ENCODE results near the gene NTRK3. TPM values are rescaled to one million over a fixed set of nuclear protein-coding genes. Genes with fewer than 3 reads are reported as not detected.

NTRK3 gene
- total and polyA plus RNA-seq, 2 of the 8 experiments (the other 6 are each of a cell fraction or from before 2014, with no cell fraction given): 4.5 to 6.8 TPM

- H3K79me1 ChIP-seq (ENCODE audit: low read depth, low read length): no peaks in the 10 kb centered on the region
- H3K14ac ChIP-seq (ENCODE audit: insufficient read length): no peak overlapping the region
- ChIA-PET CTCF (ENCODE audit: partially characterized antibody) (interaction anchor here (0.8 to 1.3 kb wide), 5 partner anchors 9 to 299 kb away, joined by 3 read pairs; no protein-coding TSS in a partner anchor), POLR2A (ENCODE audit: partially characterized antibody) (no interaction called here)
- H3K27me3 ChIP-seq (replicated peaks in 1 of 4; ENCODE audit: control insufficient read depth in 3 of 4, extremely low read depth in 1 of 4, insufficient read depth in 3 of 4, low read length in 3 of 4): no peaks in the 10 kb centered on the region
- H3K27ac ChIP-seq (ENCODE audit: low read depth, low read length): no peak overlapping the region
- H3K4ac ChIP-seq (replicated peaks; ENCODE audit: insufficient read length, low read depth, low read length): no peak overlapping the region
- H2BK20ac ChIP-seq (ENCODE audit: low read length): no peak overlapping the region
- no peaks in the 10 kb centered on the region for H3K36me3 ChIP-seq (ENCODE audit: control insufficient read depth in 2 of 4, insufficient read depth in 4 of 4, low read length in 3 of 4)
- no peak overlapping the region for H3K56ac ChIP-seq (replicated peaks; ENCODE audit: insufficient read length, low read depth, low read length)
- no peak overlapping the region for H2BK12ac ChIP-seq (ENCODE audit: low read depth, low read length)
- no peaks in the 10 kb centered on the region for H3K23me2 ChIP-seq (ENCODE audit: low read depth, low read length)
- H4K5ac ChIP-seq (ENCODE audit: insufficient read length, low read depth, low read length): no peak overlapping the region
- H3K9me3 ChIP-seq (ENCODE audit: insufficient read depth in 2 of 2, low read depth in 1 of 2, low read length in 1 of 2): no peaks in the 10 kb centered on the region
- H2AFZ ChIP-seq (ENCODE audit: low read length): no peak overlapping the region
- H4K20me1 ChIP-seq (replicated peaks in 1 of 2; ENCODE audit: control insufficient read depth in 1 of 2, insufficient read depth in 2 of 2, low read length in 2 of 2): no peaks in the 10 kb centered on the region
- no peak overlapping the region for H3K4me2 ChIP-seq (ENCODE audit: insufficient read depth in 1 of 2, low read depth in 2 of 2, low read length in 2 of 2)
- TF ChIP-seq TCF12 (IDR thresholded peaks at IDR 0.05; ENCODE audit: low read depth, low read length) (no peak), SRF (IDR thresholded peaks at IDR 0.05; ENCODE audit: low read depth, low read length) (no peak), SIN3A (conservative IDR thresholded peaks at IDR 0.05 in 1 of 2, IDR thresholded peaks at IDR 0.05 in 1 of 2; ENCODE audit: low read depth in 1 of 2, low read length in 2 of 2) (no peak), CHD2 (IDR thresholded peaks at IDR 0.05; ENCODE audit: low read length) (no peak), MAX (IDR thresholded peaks at IDR 0.05) (no peak), BRCA1 (IDR thresholded peaks at IDR 0.05; ENCODE audit: low read depth, low read length) (no peak), POLR2AphosphoS5 (IDR thresholded peaks at IDR 0.05; ENCODE audit: low read depth, low read length) (no peak), RFX5 (IDR thresholded peaks at IDR 0.05; ENCODE audit: borderline replicate concordance, low read depth, low read length) (no peak)
- no peak overlapping the region for H2BK120ac ChIP-seq (replicated peaks; ENCODE audit: low read depth, low read length)
- FAIRE-seq (no peak), DNase-seq (ENCODE audit: low read depth in 1 of 2, low spot score in 2 of 2) (no peak)
- no peaks in the 10 kb centered on the region for H3K4me1 ChIP-seq (replicated peaks in 1 of 4; ENCODE audit: control insufficient read depth in 3 of 4, insufficient read depth in 4 of 4, low read length in 3 of 4)
- no peaks in the 10 kb centered on the region for H3K79me2 ChIP-seq (ENCODE audit: control insufficient read depth in 1 of 2, insufficient read depth in 2 of 2, low read length in 2 of 2)
- H4K91ac ChIP-seq (replicated peaks; ENCODE audit: insufficient read length, low read length): no peak overlapping the region
- no peak overlapping the region for H3K18ac ChIP-seq (ENCODE audit: extremely low read depth, low read length)
- no peak overlapping the region for H3K4me3 ChIP-seq (ENCODE audit: extremely low read depth in 1 of 4, insufficient read depth in 2 of 4, low read depth in 3 of 4, low read length in 4 of 4)
- 84% methylated on average over 3 of the region's 3 CpGs; no CpG with 5 or more reads in 1 of the 2 experiments for WGBS, 2 experiments (ENCODE audit: extremely low coverage in 1 of 2, insufficient coverage in 1 of 2, insufficient read length in 1 of 2, insufficient replicate concordance in 2 of 2, low coverage in 1 of 2, low lambda C conversion rate in 2 of 2, missing lambda C conversion rate in 1 of 2)
- no peak overlapping the region for H3K23ac ChIP-seq (ENCODE audit: insufficient read length)
- H2AK5ac ChIP-seq (ENCODE audit: low read depth, low read length): no peak overlapping the region
- H4K8ac ChIP-seq (ENCODE audit: extremely low read depth, insufficient read depth, low read length): no peak overlapping the region
- no peak overlapping the region for H2BK5ac ChIP-seq (ENCODE audit: low read depth, low read length)
- no peak overlapping the region for H3K9ac ChIP-seq (replicated peaks in 1 of 4; ENCODE audit: extremely low read depth in 1 of 4, low read depth in 3 of 4, low read length in 3 of 4)
- H2BK15ac ChIP-seq (ENCODE audit: low read length): no peak overlapping the region
Measured at GRCh38 chr15:87943626-87944025, 312.9 kb downstream of the NTRK3 start.
